Stimulated activated CD4-positive, alpha-beta T cell treated with anti-CD3 and anti-CD28 coated beads, Interleukin-12 subunit alpha, Interleukin-12 subunit beta, amount 100 ng/mL, for 24 hours (primary cell): ENCODE measurements around the gene FBXL19.
A peak's percentile ranks its signal among the peaks of the same experiment; 100 is the strongest.

Experiments used
- DNase-seq, 2 experiments: peaks; one replicate each; pipeline ENCODE4 v3.0.0-alpha.2; 2020; ENCODE audit warnings: low read depth in 2 of 2

The FBXL19 gene

DNA sequence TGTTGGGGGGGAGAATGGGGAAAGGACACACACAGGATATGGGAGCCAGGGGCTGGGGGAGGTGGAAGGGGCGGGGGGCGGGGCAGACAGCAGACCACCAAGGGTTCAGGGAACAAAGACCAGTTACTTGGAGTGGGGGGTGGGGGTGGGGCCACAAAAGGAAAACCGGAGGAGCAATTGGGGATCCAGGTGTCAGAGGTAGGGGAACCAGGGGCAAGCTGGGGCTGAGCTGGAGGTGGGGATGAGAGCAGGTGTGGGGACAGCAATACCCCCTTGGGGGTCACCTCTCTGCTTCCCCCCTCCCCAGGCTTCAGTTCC, 24.1 kb downstream of the FBXL19 start:
- no peak for DNase-seq

DNA sequence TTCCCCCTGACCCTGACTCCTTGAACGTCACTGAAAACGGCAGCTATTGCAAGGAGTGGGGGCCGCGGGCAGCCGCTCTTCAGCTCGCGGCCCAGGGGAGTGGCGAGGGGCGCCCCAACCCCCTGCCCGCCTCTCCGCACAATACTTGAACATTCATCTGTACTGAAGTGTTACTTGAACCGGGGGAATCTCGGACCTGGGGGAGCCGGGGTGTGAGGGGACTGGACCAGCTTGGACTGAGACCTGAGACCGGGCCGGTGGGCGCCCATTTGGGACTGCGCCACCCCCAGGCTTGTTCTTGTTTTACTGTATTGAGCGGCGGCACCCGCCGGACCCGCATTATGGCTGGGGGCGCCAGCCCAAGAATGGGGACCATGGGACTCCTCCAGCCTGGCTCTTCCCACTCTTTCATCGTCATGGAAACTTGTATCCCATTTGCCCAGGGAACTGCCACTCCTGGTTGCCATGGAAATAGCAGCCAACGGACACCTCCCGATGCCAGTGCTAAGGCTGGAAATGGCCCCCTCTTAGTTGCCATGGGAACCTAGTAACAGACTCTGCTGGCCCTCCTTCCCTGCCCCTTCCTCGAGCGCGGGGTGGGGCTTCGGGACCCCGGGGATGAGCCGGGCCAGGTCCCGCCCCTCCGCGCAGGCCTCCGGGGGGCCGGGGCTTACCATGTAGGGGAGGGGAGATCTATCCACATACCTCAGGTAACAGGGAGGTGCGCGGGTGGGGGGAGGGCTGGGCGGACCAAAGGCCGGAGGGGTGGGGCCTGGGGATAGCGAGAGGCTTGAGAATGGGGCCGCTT, 24.7 kb downstream of the FBXL19 start:
- DNase-seq: no peak

DNA sequence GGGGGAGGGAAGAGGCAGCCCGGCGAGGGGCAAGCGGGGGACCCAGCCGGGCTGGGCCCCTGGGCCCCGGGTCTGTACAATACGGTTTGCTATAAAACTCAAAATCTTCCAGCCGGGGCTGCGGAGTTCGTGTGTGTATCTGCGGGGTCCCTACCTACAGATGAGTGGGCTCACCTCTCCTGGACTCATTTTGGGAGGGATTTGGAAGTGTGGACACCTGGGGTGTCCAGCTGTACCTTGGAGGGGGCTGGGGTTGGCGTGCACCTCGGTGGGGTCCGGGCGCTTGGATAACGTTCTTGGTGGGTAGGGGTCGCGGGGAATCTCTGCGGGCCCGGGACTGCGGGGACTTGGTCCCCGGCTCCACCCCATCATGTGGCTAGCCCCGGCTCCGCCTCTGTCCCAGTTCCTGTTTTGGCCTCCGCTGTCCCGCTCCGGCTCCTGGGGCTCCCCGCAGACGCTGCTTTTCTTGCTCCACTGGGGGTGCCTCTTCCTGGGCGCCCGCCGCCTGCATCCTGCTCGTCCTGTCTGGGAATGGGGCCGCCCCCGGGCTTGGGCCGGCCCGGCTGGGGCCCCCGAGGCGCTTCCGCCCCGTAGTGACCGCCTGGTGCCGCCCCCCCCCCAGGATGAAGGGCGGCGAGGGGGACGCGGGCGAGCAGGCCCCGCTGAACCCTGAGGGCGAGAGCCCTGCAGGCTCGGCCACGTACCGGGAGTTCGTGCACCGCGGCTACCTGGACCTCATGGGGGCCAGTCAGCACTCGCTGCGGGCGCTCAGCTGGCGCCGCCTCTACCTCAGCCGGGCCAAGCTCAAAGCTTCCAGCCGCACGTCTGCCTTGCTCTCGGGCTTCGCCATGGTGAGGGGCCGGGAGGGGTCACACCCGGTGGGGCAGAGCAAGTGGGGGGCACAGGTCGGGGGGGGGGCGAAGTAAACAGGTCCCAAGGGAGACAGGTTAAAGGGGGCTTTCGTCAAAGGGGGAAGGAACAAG, 25.6 kb downstream of the FBXL19 start, which contains the start of gene ORAI3:
TSS of gene ORAI3 (plus strand) at position 402 of the 983 bp plus-strand sequence. CDS start at position 624, 222 bp downstream.
- peak in 1 of 2 experiments; percentile 46 for DNase-seq

DNA sequence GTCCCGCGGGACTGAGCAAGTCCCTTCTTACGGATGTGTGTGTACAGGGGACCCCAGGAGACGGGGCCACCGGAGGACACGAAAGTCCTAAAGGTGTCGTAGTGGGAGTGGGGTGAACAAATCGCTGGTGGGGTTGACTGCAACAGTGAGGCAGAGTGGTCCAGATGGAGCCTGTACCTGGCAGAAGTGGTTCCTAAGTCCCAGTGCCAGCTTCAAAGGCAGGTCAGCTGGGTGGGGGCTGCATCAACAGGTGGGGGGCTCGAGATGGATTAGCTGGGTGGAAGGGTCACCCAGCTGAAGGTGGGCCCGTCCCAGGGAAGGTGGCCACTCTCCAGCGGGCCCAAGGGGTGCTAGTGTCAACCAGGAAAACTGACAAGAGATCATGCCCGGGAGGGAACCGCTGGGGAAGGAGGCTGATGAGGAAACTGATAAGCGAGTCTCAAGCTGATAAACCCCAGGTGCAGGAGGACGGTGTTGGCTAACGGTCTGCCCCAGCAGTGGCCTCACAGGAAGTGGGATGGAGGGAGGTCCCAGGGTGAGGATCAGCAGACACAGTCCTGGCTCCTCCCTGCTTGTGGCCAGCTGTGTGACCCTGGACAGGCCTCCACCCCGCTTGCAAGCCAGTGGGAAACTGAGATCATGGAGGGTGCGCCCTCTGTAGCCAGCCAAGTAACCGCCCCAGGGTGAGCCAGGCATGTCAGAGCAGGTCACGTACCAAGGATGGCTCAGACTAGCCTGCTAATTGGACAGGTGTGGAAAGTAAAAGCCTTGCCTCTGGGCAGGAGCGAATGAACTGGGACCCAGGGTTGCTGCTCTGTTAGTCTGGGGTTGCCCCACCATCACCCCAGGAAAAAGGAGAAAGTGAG, 26.5 kb downstream of the FBXL19 start:
- DNase-seq: peak in 1 of 2 experiments; percentile 41

DNA sequence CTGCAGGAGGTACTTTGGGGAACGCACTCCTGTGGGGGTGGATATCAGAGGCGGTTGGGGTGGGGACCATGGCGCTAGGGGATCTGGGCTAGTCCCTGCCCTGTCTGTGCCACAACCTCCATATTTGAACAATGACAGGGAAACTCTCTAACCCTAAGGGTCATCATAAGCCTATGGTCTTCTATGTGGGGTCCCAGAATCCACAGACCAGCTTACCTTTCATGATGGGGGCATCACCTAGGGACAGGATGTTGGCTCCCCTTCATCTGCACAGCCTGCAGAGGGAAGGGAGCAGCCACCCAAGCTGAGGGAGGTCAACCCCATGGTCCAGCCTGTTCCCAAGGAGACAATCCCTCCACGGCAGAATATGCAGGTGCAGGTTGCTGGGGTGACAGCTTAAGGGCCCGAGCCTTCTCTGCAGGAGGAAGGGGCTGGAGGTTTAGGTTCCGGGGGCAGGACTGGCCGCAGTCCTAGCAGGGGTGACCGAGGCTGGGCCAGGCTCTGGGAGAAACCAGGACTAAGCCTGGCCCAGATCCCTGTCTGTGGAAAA, 27.2 kb downstream of the FBXL19 start:
- DNase-seq: no peak

DNA sequence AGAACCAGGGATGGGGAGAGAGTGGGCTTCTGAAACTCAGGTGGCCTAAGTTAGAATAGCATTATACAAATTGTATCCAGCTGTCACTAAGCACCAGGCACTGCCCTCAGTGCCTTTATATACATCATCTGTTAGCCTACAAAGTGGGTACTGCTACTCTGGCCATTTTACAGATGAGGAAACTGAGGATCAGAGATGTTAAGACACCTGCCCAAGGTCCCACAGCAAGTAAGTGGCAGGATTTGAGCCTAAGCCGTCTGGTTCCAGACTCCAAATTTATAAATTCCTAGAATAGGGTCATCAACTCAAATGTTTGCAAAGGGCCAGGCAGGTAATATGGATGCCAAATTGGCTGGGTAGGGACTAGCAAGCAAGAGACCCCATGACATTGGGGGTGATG, 27.8 kb downstream of the FBXL19 start:
- DNase-seq: no peak

DNA sequence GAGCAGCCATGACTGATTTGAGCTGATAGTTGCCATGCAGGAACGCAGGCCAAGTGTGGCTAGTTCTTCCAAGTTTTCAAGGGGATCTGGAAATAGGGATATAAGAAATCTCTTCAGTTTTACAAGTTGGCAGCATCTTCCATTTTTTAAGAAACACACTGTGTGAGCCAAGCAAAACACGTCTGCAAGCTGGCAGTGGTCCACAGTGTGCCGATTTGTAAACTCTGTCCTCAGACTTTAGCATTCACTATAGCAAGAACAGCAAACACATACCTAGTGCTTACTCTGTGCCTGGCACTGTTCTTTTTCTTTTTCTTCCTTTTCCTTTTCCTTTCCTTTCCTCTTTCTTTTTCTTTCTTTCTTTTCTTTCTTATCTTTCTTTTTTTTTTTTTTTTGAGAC, 28.4 kb downstream of the FBXL19 start:
- no peak for DNase-seq

DNA sequence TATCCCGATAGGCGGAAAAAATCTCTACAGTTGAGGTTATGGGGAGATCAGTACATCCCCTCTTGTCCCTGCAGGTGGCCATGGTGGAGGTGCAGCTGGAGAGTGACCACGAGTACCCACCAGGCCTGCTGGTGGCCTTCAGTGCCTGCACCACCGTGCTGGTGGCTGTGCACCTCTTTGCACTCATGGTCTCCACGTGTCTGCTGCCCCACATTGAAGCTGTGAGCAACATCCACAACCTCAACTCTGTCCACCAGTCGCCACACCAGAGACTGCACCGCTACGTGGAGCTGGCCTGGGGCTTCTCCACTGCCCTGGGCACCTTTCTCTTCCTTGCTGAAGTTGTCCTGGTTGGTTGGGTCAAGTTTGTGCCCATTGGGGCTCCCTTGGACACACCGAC, 29.7 kb downstream of the FBXL19 start:
- no peak for DNase-seq

DNA sequence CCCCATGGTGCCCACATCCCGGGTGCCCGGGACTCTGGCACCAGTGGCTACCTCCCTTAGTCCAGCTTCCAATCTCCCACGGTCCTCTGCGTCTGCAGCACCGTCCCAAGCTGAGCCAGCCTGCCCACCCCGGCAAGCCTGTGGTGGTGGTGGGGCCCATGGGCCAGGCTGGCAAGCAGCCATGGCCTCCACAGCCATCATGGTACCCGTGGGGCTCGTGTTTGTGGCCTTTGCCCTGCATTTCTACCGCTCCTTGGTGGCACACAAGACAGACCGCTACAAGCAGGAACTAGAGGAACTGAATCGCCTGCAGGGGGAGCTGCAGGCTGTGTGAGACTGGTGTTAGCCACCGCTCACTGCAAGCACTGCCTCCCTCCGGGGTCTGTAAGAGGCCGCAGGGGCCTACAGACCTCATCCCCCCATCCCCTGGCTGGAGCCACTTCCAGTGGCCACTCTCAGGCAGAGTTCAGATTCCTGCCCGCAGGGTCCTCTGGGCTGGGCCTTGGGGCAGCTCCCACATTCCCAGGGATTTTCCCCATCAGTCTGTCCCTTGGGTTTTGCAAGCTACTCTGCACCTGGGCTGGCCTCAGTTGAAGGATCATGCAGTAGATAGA, 30.2 kb downstream of the FBXL19 start:
- peak in 1 of 2 experiments; percentile 50 for DNase-seq

DNA sequence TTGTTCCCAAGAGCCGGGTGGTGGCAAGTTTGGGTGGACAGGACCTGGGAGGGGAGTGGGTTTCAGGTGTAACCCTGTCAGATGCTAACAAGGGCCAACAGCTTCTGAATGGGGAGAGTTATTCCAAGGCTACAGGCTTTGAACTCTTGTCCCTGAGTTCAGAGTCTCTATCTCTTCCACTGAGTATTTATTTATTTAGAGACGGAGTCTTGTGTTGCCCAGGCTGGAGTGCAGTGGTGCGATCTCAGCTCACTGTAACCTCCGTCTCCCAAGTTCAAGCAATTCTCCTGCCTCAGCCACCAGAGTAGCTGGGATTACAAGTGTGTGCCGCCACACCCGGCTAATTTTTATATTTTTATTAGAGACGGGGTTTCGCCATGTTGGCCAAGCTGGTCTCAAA, 31.6 kb downstream of the FBXL19 start:
- no peak for DNase-seq

DNA sequence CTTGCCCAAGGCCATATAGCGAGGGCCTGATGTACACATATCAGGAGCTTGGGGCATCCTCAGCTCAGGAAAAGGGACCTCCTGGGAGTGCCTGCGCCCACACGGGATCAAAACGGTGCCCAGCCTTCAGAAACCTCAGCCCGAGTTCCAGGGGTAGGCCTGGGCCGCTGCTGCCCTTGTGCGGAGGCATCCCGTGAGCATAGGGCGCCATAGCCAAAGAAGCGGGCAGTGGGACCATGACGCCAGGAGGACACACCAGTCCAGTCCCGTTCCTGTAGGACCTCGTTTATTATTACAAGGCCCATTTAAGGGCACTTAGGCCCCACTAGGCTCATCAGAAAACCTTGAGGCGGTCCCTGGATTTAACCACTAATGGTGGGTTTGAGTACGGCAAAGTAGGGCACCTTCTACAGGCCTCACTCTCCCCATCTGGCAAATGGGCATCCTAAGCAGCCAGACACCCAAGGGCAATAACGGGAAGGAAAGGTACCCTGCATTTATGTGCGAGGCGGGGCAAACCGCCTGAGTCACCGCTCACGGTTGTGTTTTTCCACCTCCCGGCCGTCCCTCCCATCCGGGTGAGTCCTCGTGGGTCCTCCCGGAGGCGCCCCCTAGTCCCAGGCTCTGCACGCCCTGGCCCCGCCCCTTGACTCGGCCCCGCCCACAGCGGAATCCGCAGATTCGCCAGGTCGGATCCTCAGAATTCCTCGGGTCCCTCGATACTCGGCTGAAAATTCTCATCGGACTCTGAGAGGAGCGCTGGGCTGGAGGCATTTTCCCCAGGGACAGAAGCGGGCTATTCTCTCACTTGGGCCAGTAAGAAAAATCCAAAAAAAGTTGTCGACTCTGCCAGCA, 33.5 kb downstream of the FBXL19 start:
- DNase-seq: peak; percentile 84 to 93

DNA sequence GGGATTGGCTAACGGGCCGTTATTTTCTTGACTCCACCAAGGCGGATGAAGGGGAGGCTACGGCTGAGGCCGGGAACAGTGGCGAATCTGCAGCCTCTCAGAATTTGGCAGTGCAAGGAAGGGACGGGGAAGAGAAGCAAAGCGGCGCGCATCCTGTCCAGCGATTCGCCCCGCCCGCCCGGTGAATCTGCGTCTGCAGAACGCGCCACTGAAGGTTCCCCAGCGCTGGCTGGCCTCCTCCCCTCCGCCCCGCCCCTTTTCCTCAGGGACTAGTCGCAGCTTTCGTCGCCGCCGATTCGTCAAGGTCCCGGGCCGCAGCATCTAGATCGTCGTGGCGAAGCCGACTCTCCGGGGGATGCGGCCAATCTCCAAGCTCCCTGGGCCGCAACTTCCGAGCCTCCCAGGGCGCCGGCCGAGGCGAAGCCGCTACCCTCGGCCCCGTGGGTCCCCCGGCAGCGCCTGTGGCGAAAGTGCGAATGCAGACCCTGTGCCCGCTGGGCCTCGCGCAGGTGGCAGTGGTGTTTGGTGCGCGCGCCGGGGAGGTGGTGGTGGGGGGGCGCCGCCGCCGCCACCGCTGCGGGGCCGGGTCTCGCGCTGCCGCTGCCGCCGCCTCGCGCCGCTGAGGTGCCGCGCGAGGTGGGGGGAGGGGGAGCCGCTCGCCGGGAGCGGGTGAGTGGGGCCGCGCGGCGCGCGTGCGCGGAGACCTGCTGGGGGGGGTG, 34.2 kb downstream of the FBXL19 start, which contains the start of gene SETD1A:
TSS of gene SETD1A (plus strand) at position 299 of the 719 bp plus-strand sequence. CDS start 978 bp downstream, outside the sequence.
- DNase-seq: peak; percentile 90 to 97

DNA sequence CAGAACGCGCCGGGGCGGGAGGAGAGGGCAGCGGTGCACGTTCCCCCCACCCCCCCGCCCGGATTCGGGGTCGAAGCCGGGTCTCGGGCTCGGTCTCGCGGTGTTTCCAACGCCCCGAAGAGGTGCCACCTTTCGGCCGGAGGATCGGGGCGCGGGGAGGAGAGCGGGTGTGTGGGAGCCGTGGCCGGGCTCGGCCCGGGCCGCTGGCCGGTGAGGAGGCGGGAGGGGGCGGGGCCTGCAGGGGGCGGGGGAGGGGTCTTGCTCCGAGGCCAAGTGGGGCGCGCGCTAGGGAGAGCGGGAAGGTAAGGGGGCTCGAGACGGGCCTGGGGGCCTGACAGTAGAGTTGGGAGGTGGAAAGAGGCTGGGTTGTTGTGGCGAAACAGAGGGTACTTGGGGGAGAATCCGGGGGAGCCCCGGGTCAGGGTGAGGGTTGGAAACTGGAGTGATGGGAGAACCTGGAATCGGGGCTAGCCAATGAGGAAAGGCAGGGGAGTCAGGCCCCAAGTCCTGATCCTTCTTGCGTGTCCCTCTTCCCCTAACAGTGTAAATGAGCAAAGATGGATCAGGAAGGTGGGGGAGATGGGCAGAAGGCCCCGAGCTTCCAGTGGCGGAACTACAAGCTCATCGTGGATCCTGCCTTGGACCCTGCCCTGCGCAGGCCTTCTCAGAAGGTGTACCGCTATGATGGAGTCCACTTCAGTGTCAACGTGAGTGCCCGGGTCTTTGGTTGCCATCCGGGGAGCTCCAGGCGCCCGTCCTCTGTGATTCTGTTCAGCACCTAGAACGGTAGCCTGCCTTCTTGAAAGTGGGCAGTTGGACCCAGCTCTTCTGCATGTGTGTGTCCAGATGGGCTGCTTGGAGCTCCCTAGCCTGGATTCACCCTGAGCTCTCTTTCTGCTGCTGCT, 35.1 kb downstream of the FBXL19 start:
- DNase-seq: no peak

DNA sequence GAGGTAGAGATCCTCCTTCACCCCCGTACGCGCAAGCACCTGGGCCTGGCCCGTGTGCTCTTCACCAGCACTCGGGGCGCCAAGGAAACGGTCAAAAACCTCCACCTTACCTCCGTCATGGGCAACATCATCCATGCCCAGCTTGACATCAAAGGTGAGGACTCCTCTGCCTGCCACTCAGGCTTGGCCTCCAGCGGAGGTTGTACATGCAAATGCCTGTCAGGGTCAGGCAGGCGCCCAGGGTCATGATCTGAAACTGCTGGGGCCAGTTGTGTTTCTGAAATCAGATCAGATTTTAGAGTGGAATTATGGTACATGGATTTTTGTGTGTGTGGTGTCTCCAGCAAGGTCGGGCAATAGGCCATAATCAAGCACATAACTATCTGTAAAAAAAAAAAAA, 38.0 kb downstream of the FBXL19 start:
- DNase-seq: no peak

DNA sequence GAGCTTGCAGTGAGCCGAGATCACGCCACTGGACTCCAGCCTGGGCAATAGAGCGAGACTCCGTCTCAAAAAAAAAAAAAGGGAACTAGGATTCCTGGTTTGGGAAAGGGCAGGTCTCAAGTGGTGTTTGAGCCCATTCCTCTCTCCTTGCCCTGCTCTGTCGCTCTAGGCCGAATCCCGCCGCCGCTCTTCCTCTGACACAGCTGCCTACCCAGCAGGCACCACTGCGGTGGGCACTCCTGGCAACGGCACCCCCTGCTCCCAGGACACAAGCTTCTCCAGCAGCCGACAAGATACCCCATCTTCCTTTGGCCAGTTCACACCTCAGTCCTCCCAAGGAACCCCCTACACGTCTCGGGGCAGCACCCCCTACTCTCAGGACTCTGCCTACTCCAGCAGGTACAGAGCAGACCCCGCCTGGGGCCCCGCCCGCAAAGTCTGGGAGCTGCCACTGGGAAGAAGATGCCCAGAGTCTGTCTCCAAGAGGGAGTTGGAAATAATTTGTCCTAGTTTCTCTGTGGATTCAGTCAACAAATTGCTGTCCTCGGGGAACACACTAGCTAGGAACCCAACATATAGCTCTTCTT, 40.6 kb downstream of the FBXL19 start:
- no peak for DNase-seq

DNA sequence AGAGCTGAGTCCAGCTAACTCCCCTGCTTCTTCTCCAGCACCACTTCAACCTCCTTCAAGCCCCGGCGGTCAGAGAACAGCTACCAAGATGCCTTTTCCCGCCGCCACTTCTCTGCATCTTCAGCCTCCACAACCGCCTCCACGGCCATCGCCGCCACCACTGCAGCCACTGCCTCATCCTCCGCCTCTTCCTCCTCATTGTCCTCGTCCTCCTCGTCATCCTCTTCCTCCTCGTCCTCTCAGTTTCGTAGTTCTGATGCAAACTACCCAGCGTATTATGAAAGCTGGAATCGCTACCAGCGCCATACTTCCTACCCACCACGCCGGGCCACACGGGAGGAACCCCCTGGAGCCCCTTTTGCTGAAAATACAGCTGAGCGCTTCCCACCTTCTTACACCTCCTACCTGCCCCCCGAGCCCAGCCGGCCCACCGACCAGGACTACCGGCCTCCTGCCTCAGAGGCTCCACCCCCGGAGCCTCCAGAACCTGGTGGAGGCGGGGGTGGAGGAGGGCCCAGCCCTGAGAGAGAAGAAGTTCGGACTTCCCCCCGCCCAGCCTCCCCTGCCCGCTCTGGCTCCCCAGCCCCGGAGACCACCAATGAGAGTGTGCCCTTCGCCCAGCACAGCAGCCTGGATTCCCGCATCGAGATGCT, 41.3 kb downstream of the FBXL19 start:
- no peak for DNase-seq

DNA sequence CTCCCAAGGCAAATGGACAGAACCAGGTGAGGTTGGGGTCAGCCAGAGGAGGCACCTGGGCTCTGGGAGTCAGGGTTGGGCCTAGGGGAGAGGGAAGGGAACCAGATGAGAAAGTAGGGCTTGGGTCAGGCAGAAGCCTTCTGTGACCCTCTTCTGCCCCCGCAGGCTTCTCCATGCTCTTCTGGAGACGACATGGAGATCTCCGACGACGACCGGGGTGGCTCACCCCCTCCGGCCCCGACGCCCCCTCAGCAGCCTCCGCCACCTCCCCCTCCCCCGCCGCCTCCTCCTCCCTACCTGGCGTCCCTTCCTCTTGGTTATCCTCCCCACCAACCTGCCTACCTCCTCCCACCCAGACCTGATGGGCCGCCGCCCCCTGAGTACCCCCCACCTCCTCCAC, 42.1 kb downstream of the FBXL19 start:
- DNase-seq: no peak
